ENCODE measurements around the gene SLC17A5.
"Not testable (repeated sequence)": the region's sequence is repeated elsewhere in the genome, so short reads cannot be mapped to it uniquely, and the experiment has no call there.

The SLC17A5 gene

DNA sequence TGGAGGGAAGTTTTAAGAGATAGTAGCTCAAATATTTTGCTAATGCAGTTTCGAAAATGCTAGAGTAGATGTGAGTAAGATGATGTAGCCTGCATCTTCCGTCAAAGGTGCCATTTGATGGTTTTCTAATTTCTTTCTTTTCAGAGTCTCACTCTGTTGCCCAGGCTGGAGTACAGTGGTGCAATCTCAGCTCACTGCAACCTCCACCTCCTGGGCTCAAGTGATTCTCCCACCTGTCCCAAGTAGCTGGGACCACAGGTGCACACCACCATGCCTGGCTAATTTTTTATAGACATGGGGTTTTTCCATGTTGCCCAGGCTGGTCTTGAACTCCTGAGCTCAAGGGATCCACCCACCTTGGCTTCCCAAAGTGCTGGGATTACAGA, 87.3 kb downstream of the SLC17A5 start:
- DNase-seq (ENCODE audit: low spot score), result not testable (repeated sequence)

DNA sequence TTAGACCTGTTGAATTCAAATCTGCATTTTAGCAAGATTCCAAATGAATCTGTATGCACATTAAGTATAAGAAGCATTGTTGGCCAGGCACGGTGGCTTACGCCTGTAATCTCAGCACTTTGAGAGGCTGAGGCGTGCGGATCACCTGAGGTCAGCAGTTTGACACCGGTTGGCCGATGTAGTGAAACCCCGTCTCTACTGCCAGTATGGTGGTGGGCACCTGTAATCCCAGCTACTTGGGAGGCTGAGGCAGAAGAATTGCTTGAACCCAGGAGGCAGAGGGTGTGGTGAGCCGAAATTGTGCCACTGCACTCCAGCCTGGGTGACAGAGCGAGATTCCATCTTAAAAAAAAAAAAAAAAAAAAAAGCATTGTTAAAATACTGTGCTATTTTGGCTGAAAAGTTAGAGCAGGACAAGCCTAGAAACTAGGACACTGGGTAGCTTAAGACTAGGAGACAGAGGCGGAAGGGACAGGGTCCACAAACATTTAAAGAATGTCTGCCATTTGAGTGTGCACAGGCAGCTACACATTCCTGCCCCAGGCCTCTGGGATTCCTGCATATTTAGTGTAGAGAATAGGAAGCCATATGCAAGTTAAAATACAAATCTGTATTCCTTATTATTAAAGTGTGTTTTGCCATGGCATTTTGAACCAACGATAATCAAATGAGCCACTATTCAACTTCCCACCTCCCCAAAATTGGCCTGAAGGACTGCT, 87.9 kb downstream of the SLC17A5 start:
- DNase-seq (ENCODE audit: low spot score), result no peak

DNA sequence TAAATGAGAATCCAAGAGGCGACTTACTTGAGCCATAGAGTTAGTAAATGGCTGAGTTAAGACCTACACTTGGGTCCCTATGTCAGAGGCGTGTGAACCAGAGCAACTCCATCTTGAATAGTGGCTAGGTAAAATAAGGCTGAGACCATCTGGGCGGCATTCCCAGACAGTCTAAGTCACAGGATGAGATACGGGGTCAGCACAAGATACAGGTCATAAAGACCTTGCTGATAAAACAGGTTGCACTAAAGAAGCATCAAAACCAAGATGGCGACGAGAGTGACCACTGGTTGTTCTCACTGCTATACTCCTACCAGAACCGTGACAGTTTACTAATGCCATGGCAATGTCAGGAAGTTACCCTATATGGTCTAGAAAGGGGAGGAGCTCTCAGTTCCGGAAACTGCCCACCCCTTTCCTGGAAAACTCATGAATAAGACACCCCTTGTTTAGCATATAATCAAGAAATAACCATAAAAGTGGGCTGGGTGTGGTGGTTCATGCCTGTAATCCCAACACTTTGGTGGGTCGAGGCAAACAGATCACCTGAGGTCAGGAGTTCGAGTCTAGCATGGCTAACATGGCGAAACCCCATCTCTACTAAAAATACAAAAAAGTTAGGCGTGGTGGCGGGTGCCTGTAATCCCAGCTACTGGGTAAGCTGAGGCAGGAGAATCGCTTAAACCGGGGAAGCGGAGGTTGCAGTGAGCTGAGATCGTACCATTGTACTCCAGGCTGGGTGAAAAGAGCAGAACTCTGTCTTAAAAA, 89.0 kb downstream of the SLC17A5 start:
- no peak for DNase-seq (ENCODE audit: low spot score)

DNA sequence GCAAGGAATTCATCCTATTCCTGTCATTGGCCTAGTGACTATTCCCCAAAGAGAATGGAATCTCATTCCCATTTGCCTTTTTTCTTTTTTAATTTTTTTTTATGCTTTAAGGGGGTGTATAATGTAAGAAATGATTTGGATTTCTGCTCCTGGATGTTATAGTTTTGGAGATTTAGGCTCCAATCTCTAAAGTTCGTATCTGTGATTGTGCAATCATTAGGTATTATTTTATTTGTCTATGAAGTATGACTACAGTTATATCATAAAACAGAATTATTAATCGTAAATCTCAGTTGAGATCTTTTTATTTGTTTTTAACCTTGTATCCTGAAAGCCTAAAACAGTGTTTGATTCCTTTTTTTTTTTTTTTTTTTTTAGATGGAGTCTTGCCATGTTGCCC, 91.2 kb downstream of the SLC17A5 start:
- DNase-seq (ENCODE audit: low spot score), result no peak

DNA sequence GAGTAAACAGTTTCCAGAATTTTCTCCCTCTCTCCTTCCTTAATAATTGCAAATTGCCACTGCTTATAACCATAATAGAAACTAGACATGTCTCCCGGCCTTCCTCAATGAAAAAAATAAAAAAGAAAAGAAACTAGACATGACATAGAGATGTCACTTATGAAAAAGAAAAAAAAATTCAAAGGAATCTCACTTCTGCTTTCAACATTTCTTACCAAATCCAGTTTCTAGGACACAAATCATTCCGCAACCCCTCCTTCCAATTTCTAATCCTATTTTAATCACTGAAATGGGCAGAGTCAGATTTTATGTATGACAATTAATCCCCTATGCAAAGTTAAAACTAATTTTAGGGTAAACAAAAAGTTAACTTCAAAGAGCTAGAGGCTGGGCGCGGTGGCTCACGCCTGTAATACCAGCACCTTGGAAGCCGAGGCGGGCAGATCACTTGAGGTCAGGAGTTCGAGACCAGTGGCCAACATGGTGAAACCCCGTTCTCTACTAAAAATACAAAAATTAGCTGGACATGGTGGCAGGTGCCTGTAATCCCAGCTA, 92.9 kb downstream of the SLC17A5 start:
- DNase-seq (ENCODE audit: low spot score), result no peak

DNA sequence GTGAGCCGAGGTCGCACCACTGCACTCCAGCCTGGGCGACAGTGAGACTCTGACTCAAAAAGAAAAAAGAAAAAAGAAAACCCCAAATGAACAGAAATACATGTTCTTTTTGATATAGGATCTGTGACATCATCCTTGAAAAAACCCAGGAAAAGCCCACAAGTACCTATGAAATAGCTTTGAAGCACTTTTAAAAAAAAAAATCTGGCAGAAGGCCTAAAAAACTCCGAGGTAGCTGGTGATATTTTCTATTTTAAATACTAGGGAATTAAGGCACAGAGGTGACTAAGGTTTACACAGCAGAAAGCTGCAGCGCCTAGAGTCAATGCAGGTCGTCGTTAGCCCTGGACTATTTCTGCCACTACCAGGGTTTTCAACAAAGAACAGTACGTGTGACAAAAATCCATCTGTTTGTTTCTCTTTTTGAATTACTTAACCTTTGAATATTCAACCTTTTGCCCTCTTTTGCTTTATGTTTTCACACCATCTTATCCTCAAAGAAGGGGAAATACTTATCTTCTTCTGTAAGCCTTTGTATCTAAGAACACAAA, 93.5 kb downstream of the SLC17A5 start:
- DNase-seq (ENCODE audit: low spot score), result no peak

DNA sequence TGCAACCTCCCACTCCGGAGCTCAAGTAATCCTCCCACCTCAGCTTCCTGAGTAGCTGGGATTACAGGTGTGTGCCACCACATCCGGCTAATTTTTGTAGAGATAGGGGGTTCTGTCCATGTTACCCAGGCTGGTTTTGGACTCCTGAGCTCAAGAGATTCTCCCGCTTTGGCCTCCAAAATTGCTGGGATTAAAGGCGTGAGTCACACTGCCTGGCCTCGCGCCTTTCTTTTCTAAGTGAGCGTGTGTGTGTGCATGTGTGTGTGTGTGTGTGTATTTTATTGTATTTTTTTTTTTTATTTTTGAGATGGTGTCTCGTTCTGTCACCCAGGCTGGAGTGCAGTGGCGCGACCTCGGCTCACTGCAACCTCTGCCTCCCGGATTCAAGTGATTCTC, 94.4 kb downstream of the SLC17A5 start:
- DNase-seq (ENCODE audit: low spot score), result not testable (repeated sequence)

DNA sequence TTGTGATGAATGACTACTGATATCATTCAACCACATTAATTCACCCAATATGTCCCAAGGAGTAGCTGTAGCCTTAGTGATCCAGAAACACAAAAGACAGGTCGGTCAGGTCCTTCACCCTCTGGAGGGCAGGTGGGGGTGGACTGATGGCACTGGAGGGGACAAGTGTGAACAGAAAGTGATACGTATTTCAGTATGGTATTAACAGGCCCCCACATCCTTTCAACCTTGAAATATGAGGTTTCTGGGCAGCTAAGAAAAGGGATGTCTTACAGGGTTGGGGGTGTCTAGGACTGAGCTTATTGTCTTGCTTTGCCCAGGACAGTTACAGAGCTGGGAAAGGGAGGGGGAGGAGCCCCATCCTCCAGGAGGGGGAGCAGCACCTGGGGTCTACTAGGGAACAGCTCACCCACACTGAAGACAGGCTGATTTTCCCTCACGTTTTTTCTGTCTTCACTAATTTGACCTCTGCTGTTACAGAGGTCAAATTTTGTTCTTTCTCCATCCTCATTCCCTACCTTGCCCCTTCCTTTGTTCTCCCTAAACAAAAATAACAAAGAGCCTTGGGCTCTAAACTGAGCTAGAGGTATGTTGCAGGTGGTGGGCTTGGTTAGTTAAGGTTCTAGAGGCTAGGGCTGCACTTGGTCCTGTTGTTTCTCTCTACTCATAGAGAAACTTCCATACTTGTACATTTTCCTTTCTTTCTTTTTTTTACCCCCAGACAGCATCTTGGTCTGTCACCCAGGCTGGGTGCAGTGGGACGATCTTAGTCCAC, 95.0 kb downstream of the SLC17A5 start:
- DNase-seq (ENCODE audit: low spot score), result no peak

DNA sequence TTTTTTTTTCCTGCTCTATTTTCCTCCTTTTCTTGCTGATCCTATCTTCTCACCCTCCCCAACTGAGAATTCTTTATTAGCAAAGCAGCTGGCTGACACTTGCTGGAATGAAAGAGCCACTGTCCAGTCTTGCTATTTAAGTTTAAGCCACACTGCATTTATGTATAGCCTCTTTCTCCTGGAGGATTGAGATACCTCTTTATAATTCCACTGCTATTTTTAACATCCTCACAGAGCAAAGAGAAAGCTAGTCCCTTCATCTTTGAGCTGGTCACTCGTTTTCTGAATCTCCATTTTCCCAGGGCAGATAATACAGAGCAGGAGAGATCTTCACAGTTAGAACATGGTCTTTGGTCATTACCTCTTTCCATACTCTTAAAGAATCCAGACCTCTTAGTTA, 97.0 kb downstream of the SLC17A5 start:
- DNase-seq (ENCODE audit: low spot score), result no peak

DNA sequence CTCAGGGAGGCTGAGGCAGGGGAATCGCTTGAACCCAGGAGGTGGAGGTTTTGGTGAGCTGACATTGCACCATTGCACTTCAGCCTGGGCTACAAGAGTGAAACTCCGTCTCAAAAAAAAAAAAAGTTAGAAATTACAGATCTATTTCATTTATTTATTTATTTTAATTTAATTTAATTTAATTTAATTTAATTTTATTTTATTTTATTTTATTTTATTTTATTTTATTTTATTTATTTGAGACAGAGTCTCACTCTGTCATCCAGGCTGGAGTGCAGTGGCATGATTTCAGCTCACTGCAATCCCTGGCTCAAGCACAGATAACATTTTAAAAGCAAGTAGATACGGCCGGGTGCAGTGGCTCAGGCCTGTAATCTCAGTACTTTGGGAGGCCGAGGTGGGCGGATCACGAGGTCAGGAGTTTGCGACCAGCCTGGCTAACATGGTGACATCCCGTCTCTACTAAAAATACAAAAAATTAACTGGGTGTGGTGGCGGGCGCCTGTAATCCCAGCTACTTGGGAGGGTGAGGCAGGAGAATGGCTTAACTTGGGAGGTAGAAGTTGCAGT, 98.3 kb downstream of the SLC17A5 start:
- DNase-seq (ENCODE audit: low spot score), result not testable (repeated sequence)

DNA sequence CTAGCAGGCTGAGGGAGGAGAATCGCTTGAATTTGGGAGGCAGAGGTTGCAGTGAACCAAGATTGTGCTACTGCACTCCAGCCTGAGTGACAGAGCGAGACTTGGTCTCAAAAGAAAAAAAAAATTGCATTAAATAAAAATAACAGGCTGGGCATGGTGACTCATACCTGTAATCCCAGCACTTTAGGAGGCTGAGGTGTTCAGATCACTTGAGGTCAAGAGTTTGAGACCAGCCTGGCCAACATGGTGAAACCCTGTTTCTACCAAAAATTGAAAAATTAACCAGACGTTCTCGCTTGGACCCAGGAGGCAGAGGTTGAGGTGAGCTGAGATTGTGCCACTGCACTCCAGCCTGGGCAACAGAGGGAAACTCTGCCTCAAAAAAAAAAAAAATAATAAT, 102.7 kb downstream of the SLC17A5 start:
- DNase-seq (ENCODE audit: low spot score), result not testable (repeated sequence)

DNA sequence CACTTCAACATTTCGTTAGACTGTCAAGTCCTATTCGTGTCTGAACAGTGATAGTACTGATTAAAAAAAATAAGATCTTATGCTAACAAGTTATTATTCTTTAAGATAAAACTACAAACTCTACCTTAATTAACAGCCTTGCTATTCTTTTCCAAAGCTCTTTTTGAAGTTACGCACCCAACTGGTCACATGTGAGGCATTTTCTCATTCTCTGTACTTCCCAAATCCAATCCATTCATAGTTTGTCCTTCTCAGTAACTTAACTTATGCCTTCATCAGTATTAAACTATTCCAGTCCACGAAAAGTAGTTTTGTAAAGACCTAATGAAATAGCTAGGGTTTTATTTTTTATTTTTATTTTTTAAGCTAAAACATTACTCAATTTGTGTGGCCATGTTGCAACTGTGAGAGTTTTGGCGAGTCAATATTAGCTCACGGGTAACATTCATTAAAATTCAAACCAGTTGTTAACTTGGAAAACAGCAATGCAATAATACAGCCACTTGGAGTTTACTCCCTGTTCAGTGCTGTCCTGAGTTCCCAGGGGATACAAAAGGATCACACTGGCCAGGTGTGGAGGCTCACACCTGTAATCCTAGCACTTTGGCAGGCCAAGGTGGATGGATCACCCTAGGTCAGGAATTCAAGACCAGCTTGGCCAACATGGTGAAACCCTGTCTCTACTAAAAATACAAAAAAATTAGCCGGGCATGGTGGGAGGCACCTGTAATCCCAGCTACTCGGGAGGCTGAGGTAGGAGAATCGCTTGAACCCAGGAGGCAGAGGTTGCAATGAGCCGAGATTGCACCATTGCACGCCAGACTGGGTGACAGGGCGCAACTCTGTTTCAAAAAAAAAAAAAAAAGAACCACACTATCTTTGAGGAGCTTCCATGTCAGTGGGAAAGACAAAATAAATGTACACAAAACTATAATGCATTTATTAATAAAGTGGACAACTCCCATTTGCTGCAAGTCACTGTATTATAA, 105.0 kb downstream of the SLC17A5 start:
- DNase-seq (ENCODE audit: low spot score), result no peak

DNA sequence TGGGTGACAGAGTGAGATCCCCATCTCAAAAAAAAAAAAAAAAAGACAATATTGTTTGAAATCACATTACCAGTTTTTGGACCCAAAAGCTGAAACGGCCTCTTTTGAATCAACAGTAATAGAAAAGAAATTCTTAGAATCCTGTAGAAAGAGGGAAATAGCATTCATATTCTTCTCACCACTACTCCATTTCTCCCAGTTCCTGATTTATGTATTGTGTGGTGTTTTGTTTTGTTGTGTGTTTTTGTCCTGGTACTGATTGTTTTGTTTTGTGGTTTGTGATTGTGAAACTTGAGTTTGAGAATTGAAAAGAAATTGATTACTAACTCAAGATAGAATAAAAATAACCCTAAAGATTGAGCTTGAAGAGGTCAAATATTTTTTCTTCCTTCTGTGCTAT, 106.8 kb downstream of the SLC17A5 start:
- DNase-seq (ENCODE audit: low spot score), result no peak

Data from kidney capillary endothelial cell (primary cell).